Ascending aorta (tissue), 2 donors: ENCODE data around the gene TRAF2. TPM values are rescaled to one million over a fixed set of nuclear protein-coding genes. Genes with fewer than 3 reads are reported as not detected.

Experiments
- DNase-seq, 2 donors: peaks; one replicate each; pipeline ENCODE4 v3.0.0-alpha.2; 2019; ENCODE audit warnings: low spot score in 2 of 2
- H3K27ac ChIP-seq, 2 donors: fragments of 200-600 bp; sonication (generic); one replicate each; pipeline ENCODE4 v1.5.1; 2016 to 2017; ENCODE audit warnings: mild to moderate bottlenecking in 1 of 2
- H3K27me3 ChIP-seq: fragments of 200-600 bp; sonication (generic); one replicate; pipeline ENCODE4 v1.5.1; 2017
- H3K36me3 ChIP-seq, 2 donors: fragments of 200-600 bp; sonication (generic); one replicate each; pipeline ENCODE4 v1.5.1; 2016
- H3K4me1 ChIP-seq, 2 donors: fragments of 200-600 bp; sonication (generic); one replicate each; pipeline ENCODE4 v1.5.1; 2016 to 2017; ENCODE audit warnings: mild to moderate bottlenecking in 1 of 2
- H3K4me3 ChIP-seq, 2 donors: fragments of 200-600 bp; sonication (generic); one replicate each; pipeline ENCODE4 v1.5.1; 2016 to 2017; ENCODE audit warnings: mild to moderate bottlenecking in 1 of 2
- H3K9me3 ChIP-seq, 2 donors: fragments of 200-600 bp; sonication (generic); one replicate each; pipeline ENCODE4 v1.5.1; 2016
- CTCF ChIP-seq, 3 experiments: fragments of 200-600 bp in 2 of 3; fragments of 450-650 bp in 1 of 3; sonication (generic) in 2 of 3; IDR thresholded peaks; one replicate each; pipeline ENCODE4 v1.5.1; 2016 to 2019; ENCODE audit warnings: antibody characterized with exemption in 3 of 3, mild to moderate bottlenecking in 1 of 3, moderate library complexity in 1 of 3
- intact Hi-C: fragments of 100-400 bp; cut with DNase I; formaldehyde crosslinking; loops from one replicate; pipeline ENCODE4 v1.15.1; 2023
- total RNA-seq: library from RNA; depleted of rRNA; stranded (reverse); fragments of >200 nt; gene quantifications from one replicate; pipeline ENCODE4 v1.1.0, GENCODE V29; 2016

The TRAF2 gene
- total RNA-seq, 1 donor from 2014 or later = 4.4 TPM

DNA sequence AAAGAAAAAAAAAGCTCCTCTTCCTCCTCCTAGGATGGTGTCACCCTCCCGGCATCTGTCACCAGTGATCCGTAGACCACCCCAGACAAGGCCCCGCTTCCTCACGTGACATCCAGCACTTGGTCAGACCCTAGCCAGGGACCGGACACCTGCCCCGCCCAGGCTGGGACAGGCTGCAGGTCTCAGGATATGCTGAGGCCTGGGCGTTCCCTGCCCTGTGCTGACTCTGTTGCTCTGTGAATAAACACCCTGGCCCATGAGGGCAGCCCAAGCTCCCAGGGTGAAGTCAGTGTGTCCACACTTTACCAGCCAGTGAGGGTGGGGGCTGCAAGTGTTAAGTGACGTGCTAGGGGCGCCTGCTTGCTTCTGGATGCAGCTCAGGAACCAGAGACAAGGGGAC lies 25.8 kb upstream of the TRAF2 start:
- intact Hi-C loops = no loop called here

DNA sequence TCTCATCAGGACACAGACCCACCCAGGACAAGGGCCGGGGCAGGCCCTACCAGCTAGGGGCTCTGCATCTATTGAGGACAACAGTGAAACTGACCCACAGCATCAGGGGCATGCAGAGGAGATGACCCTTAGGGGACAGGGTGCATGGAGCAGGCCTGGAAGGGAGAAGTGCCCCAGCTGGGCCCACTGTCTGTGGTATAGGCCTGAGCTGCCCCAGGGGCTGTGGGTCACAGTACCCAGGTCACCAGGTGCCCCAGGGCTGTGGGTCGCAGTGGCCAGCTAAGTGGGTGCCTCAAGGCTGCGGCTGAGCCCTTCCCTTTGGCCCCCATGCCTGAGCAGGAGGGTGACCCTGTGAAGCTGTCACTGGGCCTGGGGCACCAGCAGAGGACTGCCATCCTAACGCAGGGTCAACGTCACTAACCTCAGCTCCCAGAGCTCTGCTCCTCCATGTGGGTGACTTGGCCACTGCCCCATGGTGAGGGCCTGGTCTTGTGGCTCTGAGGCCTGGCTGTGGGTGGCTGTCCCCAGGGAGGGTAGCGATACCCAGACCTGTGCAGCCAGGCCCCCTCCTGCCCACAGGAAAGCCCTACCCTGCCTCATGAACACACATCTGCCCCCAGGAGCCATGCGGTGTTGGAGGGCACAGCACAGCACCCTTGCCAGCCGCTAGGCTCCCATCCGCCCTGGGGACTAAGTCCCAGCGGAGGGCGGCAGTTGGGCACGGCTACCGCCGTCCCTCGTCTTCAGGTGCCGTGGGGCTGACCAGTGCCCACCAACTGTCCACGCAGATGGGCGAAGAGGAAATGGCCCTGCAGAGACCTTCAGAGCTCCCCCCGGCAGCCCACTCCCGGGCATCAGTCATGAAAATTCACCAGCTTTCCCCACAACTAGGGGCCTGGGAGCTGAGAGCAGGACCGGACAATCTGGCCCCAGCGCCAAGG lies 25.1 kb upstream of the TRAF2 start:
- Histone ChIP-seq H3K36me3 (peaks cover 33 to 34% of the 10 kb centered on the region in 2 donors), H3K27me3 (no peaks in the 10 kb centered on the region), H3K9me3 (no peaks in the 10 kb centered on the region), H3K4me1 (peaks cover 4 to 24% of the 10 kb centered on the region in 2 donors), H3K4me3 (no peak overlapping the region), H3K27ac (no peak overlapping the region)
- no peak for TF ChIP-seq CTCF (IDR thresholded peaks at IDR 0.05)
- DNase-seq = no peak
- intact Hi-C loops = no loop called here

More for the DNA sequence above, 25.8 kb upstream of the TRAF2 start:
- Histone ChIP-seq H3K36me3 (peaks cover 33 to 34% of the 10 kb centered on the region in 2 donors), H3K27ac (no peak overlapping the region), H3K27me3 (no peaks in the 10 kb centered on the region), H3K9me3 (no peaks in the 10 kb centered on the region), H3K4me3 (no peak overlapping the region), H3K4me1 (peaks cover 4 to 24% of the 10 kb centered on the region in 2 donors)
- no peak for DNase-seq
- no peak for TF ChIP-seq CTCF (IDR thresholded peaks at IDR 0.05)

GRCh38 chr9:136861874-136862457 lies 24.4 kb upstream of the TRAF2 start:
- H3K4me3 ChIP-seq = no peak overlapping the region
- intact Hi-C loops = no loop called here
- peaks cover 8 to 26% of the 10 kb centered on the region in 2 donors for H3K4me1 ChIP-seq
- DNase-seq = no peak
- no peaks in the 10 kb centered on the region for H3K27me3 ChIP-seq
- no peaks in the 10 kb centered on the region for H3K9me3 ChIP-seq
- TF ChIP-seq CTCF (IDR thresholded peaks at IDR 0.05) = no peak
- H3K36me3 ChIP-seq = peaks cover 33 to 34% of the 10 kb centered on the region in 2 donors
- H3K27ac ChIP-seq = no peak overlapping the region

DNA sequence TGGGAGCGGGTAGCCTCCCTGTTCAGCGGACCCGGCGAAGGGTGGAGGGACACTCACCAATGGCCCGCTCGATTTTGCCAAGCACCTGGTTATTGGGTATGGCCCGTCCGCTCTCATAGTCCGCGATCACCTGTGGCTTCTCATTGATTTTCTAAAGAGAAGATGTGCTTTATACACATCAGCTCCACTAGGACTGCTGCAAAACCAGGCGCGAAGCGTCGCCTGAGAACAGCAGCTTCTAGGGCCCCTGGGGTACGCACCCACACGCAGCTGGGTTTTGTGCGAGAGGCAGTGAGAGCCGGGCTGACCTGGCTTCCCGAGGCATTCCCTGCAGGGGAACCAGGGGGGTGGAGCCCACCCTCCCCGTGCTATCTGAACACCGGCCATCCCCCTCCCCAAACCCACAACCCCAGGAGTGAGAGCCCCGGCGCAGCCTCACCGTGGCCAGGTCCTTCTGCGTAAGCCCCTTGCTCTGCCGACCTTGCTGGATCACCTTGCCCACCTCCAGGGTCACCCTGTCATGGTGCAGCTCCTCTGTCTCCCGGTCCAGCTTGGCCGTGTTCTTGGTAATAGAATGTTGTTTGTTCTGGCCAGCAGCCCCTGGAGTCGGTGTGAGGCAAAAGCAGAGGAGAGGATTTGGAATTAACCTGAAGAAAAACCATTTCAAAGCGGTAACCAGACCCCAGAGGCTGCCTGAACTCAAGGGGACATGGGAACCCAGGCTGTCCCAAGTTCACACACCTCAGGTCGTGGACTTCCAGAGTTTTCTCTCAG lies 23.3 kb upstream of the TRAF2 start:
- peaks cover 33 to 34% of the 10 kb centered on the region in 2 donors for H3K36me3 ChIP-seq

More for the DNA sequence above, 23.3 kb upstream of the TRAF2 start:
- no peak for TF ChIP-seq CTCF (IDR thresholded peaks at IDR 0.05)
- DNase-seq = no peak
- Histone ChIP-seq H3K27me3 (no peaks in the 10 kb centered on the region), H3K27ac (no peak overlapping the region), H3K4me1 (peaks cover 9 to 29% of the 10 kb centered on the region in 2 donors), H3K4me3 (no peak overlapping the region), H3K9me3 (no peaks in the 10 kb centered on the region)
- intact Hi-C loops = no loop called here
